Activated CD8-positive, alpha-beta memory T cell treated with anti-CD3 and anti-CD28 coated beads, Interleukin-2, amount 50 U/mL, for 24 hours (primary cell): ENCODE data around the gene RAPGEF5.

Source experiments
- DNase-seq: peaks from one replicate; pipeline ENCODE4 v3.0.0-alpha.2; 2020; ENCODE audit errors: extremely low read depth

RAPGEF5 gene

DNA sequence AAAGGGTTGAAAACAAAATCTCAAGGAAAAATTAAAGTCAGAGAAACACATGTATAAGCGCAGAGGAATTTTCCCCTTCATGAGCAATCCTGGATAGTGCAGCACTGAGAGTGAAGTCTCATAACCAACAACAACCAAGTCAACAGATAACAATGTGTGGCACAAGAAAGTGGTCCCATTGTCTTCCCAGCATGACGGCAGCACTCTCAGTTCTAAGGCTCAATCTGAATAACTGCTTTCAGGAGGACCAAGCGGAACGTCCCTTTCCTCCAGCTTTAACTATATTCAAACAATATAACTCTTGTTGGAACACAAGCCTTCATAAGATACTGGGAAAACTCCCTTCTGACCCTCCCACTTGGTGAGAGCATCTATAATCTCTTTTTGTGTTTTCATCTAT, 137.9 kb downstream of the RAPGEF5 start:
- DNase-seq: no peak

- DNase-seq: no peak
These were observed 140.0 kb downstream of the RAPGEF5 start for GRCh38 chr7:22216832-22217475.

- no peak for DNase-seq
These were observed 140.6 kb downstream of the RAPGEF5 start for GRCh38 chr7:22216309-22216708.

DNA sequence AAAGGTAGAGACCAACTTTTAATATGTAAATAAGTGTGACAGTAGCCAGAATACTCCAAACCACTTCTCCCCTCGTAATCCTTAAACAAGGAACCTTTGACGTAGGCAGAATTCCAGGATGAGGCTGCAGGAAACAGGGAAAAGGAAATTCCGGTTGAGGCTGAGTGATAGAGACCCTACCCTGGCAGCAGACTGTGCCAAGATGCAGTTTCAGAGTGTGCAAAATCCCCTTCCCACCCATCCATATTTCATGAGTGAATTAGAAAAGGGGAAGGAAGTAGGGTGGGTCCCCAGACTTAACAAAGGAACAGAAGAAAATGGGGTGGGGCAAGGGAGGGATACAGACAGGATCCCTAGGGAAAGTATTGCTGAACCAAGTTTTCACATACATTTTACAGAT, 143.0 kb downstream of the RAPGEF5 start:
- no peak for DNase-seq

DNA sequence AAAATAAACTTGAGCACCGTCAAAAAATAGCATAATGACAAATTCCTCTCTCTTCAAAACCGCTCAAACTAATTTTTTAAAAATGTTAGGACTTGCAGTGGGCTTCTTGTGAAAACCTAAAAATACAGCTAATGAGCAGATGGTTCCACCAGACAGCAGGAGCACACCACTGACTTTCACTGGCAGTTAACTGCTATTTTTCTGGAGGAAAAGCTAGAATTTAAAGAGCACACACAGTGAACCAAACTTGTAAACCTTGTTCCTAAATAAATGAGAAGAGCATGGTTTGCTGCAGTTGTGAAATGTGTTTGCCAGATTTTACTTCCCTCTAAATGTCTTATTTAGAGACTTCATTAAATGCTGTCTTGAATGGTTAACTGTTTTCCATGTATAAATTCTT, 143.9 kb downstream of the RAPGEF5 start:
- DNase-seq: no peak

DNA sequence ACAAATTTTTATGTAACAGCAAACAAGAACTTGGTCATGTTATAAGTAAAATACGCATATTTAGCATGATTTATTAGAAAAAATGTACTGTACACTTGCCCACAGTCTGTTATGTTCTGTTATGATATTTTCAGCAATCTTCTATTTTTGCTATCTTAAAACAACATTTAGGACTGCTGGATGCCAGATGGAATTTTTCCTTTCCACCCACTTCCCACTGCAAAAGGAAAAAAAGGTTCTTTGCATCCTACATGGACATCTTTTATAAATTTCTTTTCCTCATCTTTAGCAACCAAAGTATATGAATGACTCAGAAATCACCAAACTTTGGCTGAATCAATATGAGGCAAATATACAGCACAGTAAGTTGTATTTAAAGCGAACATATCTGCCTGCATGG, 146.0 kb downstream of the RAPGEF5 start:
- no peak for DNase-seq

GRCh38 chr7:22210355-22210754, 146.6 kb downstream of the RAPGEF5 start:
- DNase-seq: no peak

DNA sequence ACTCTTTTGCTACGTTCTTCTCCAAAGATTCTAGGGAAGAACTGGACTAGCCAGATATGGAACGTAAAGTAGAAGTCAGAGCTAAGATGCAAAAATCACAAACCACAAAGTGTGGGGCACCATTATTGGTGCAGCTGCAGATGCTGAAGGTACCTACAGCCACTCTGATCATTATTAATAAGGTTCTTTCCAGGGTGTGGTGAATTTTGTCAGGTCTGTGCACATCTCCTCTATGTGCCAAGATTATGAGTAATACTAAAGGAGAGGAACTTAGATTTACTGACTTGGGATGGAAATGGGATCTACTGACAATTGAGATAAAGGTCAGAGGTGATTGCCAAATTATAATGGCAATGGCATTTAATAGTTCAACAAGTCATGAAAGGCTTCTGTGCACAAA, 148.2 kb downstream of the RAPGEF5 start:
- no peak for DNase-seq

DNA sequence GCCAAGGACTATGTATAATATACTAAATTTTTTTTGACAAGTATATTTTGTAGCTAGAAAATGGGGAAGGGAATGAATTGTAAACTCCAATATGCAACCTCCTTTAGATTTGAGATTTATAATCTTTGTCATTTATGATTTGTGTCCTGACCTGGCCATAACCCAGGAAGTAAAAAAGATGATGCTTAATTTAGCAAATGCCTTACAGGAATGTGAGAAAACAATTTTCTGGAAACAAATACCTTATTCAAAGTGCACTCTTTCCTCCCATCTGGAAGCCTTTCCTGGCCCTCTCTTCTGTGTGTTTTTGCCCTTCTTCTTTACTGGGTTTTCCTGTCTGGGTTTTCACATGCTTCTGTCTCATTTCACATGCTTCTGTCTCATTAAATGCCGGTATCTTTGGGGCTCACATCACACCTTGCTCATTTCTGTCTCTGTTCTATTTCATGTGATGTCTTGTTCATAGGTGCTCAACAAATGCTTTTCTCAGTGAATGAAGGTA, 149.2 kb downstream of the RAPGEF5 start:
- no peak for DNase-seq

DNA sequence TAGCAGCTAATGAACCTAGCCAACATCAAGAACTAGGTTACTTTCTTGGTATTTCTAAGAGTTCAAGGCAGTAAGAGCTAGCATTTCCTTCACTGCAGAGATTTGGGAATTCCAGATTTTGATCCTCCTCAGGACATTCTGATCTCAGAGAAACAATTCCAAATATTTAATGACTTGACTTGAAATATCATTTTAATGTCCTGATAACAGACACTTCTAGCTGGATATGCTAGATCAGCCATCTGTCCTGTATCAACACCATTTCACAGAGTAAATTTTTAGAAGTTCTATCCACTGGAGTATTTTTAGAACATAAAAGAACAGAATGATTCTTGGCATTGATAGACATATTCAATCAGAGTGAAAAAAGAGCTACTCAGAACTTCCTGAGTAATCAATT, 151.3 kb downstream of the RAPGEF5 start:
- DNase-seq: no peak

DNA sequence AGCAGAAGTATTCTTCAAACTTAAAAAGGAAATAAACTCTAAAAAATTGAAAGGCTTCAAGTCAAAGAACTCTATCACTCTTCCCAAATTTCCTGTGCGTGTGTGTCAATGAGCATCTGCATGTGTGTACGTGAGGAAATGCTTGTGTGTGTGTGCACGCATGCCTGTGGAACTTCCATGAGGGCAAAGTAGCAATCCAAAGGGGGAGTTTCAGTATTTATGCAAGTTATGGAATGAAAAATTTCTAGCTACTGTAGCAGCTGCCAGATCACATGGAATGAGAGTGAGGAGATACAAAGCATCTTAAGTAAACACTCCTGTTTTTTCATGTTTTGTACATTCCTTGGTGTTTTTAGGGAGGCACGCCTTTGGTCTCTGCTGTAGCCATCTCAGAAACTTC, 152.6 kb downstream of the RAPGEF5 start:
- no peak for DNase-seq

DNA sequence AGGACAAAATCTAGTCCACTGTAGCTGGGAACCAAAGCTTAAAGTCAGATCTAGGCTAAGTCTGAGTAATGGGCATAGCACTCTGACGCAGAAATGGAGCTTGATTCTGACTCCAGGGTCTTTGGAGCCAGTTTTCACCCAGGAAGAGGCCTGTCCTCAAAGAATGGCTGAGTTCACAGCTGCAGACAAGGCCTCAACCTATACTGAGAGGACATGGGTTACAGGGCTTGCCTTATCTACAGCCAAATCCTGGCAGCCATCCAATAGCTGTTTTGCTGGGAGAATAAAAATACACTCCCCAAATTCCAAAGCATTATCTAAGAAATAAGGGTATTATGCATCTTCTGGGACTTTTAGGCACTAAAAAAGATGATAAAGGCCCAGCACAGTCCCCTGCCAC, 154.8 kb downstream of the RAPGEF5 start:
- DNase-seq: no peak

DNA sequence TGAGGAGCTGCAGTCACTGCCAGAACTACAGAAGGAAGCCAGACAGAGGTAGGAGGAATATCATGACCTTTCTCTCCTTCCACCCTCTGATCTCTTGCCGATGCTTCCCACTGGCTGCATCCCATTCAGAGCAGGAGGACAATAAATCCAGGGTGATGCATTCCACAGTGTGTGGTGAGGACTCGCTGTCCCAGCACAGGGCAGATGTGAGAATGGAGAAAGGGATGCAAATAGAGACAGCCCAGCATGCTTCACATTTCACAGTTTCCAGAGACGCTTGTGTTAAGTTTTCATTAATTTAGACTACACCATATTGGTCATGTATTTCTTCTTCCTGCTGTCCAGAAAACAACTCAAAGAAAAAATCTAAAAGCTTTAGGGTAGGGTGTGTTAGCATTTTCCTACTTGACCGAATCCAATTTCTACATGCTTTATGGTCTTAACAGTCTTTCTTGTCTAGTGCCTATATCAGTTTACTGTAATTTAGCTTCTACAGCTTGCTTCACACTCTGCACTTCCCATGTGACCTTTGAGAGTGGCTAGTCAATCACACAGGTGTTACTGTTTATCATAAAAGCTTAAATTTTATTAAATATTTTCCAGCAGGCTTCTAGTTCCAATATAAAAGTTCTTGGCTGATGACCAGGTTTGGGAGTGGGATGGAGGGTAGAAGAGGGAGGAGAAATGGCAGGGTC, 155.6 kb downstream of the RAPGEF5 start:
- DNase-seq: no peak

DNA sequence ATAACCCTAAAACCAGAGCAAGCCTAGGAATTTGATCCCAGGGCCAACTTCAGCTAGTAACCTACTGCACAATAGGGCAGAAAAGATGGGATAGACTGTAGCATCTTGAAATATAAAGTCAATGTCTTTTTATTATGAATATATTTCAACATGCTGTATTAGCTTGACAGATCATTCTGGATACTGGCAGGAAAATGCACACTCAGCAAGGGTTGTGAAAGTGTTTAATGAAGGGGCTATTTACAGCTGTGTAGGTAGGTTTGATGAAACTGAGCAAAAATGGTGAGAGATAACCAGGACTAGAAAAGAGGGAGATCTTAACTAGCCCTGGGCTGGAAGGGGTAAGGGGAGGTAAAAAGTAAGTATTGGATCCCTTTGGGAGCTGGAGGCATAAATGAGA, 156.2 kb downstream of the RAPGEF5 start:
- DNase-seq: no peak

DNA sequence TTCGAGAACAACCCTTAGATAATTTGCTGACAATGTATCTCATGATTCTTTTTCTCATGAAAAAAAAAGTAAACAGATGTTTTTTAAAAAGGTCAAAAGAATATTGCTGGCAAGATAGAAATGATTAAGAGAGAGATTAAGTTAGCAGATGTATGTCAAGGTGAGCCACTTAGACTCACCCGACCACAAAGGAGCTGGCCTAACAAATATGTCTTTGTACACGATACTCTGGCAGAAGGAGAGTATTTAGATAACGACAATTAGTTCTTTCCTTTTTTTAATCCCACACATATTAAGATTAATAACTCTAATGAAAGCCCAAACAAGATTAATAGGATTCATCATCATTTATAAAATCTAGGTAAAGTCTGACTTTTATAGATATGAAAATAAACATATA, 156.7 kb downstream of the RAPGEF5 start:
- DNase-seq: no peak

GRCh38 chr7:22197376-22197775, 159.6 kb downstream of the RAPGEF5 start:
- no peak for DNase-seq

DNA sequence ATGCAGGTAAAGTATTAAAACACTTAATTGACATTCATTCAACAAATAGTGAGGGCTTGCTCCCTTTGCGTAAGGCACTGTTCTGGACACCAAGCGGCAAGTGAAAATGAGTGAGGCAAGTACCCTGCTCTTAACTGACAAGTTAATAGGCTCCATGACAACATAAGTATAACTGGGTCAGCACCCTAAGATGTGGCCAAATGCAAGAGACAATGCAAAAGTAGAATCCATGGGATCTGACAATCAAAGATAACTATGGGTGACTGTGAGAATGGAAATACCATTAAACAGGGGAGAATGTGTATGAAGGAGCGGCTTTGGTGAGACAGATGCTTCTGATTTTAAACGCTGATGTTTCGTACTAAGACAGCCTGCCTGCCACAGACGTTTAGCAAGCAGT, 160.5 kb downstream of the RAPGEF5 start:
- DNase-seq: no peak

- no peak for DNase-seq
These were observed 161.4 kb downstream of the RAPGEF5 start for GRCh38 chr7:22195397-22196172.

- no peak for DNase-seq
These were observed 162.2 kb downstream of the RAPGEF5 start for GRCh38 chr7:22194658-22195273.

DNA sequence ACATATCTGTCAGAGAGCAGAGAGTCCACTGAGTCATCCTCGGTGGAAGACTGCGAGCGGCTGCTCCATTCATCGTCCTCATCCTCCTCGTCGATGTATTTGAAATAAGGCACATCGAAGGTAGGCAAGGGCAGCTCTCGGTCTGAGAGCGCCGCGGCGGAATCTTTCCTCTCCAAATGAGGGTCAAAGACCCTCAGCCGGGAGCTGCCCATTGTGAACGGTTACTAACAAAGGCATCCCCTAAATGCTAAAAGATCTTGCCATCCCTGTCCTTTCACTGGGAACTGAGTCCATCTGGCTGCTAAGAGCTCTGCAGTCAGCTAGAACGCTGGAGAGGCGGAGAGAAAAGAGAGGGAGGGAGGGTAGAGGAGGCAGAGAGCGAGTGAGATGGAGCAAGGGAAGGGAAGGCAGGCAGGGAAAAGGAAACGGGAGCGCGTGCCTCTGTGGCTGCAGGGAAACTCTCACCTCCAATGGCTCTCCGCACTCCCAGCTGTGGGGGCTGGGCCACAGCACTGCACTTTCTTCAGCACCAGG, 163.4 kb downstream of the RAPGEF5 start:
- DNase-seq: no peak

GRCh38 chr7:22192801-22193200, 164.2 kb downstream of the RAPGEF5 start:
- DNase-seq: no peak

DNA sequence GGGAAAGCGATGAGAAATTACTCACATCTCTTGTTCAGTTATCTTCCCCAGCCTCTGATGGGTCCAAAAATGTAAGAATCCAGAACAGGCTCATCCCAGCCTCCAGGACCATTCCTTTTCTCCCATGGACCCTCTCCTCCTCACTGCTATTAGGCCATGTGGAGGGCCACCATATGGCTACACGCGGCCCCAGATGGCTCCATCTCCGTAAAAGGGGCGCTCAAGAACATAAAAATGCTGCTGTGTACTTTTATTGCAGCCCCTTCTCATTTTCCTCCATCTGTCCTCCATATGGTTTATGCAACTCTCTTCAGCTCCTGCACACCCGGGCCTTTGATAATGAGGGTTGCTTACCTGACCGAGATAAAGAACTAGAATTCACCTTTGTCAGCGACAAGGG, 166.2 kb downstream of the RAPGEF5 start:
- no peak for DNase-seq
